GM21515 (cell line): ENCODE results near the gene COL27A1.

Experiments
- ATAC-seq: cut with Tn5 transposase; IDR thresholded peaks from one replicate; pipeline ENCODE4 v1.9.1; 2021; ENCODE audit not compliant: unreplicated experiment

Gene COL27A1

DNA sequence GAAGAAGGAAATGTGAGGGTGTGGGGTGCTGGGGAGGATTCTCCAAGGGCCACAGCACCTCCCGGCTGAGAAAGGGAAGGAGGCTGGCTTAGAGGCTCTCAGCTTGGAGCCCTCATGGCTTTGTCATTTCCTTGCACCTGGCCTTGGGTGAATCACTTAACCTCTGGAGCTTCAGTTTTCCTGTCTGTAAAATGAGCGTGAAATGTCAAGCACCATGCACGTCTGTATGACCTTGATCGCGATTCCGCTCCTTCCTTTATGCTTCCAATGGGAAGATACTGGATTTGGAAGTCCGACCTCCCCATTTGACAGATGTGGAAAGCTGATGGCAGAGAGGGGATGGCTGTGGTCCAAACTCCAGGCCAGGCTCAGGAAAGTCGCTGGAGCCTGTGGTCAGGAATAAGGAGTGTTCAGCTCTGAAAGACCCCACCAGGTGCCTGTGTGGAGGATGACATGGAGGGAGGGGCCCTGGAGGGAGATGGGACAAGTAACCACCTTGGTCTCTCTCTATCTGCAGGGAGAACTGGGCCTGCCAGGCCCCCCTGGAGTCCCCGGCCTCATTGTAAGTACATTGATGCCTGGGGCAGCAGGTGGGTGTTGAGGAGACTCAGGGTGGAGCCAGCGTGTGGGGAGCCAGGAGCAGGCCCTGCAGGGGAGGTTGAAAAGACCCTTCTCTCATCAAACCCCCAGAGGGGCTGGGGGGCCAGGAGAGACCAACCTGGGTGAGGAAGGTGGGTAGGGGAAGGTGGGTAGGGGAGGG is 66.5 kb downstream of the COL27A1 start:
- ATAC-seq = no peak

DNA sequence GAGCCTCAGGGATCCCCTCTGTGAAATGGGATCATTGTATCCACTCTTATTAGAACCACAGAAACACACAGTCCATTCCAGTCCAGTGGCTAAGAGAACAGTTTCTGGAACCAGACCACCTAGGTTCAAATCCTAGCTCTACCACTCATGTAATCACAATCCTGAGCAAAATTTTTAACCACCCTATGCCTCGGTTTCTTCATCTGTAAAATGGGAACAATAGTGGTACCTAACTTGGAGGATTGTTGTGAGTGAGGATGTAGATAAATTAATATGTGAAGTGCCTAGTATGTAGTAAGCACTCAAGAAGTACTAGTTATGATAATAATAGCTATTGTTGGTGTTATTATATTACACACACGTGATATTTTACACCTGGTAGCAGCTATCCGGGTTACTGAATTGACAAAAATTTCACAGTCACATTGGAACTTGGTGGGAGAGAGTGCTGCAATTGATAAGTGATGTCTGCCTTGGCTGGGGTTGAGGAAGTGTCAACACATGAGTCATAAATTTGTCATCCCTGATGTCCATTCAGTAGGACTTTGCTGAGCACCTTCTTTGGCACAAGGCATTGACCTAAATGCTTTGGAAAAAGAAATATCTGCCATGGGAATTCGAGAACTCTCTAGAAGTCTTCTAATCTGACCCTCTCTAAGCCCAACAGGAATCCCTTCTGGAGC is 68.4 kb downstream of the COL27A1 start:
- ATAC-seq = no peak

DNA sequence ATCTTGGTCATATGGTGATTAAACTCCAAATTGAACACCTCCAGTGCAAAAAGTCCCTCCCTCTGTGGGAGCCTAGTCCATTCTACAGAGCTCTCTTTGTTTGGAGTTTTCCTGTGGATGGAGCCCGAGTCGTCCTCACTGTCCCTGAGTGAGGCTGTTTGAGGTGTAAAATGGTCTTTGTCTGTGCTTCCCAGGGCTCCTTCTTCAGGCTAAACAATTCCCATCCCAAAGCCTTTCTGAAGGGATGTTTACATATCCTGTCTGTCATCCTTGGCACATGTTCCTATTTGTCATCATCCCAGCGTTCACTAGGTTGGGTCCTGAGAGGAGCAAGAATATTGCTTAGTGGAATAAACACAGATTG is 68.9 kb downstream of the COL27A1 start:
- ATAC-seq = no peak

DNA sequence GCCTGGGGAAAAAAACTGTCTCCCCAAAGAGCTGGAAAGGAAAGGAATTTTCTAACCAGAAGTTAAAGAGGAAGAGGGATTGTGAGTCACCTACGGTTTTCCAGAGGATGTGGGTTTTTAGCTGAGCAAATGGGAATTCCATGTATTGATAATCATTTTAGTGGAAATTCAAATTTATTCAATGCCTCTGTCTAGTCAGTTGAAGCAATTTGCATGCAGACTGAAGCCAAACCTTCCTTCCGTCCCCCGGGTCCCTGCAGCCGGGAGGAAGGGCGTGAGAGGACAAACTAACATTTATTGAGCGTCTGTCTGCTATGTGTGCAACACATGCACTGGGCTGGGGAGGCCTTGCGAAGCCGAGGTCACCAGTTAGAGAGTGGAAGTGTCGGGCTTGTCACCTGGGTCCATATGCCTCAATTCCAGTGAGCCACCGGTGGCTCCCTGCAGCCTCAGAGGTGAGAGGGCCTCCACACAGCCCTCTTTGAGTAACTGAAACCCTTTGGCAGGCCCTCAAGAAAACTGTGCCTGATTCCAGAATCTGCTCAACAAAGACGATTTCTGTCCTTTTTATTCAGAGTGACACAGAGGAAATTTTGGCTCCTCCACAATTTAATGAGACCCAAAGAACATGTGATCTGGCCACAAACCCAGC is 70.3 kb downstream of the COL27A1 start:
- no peak for ATAC-seq

DNA sequence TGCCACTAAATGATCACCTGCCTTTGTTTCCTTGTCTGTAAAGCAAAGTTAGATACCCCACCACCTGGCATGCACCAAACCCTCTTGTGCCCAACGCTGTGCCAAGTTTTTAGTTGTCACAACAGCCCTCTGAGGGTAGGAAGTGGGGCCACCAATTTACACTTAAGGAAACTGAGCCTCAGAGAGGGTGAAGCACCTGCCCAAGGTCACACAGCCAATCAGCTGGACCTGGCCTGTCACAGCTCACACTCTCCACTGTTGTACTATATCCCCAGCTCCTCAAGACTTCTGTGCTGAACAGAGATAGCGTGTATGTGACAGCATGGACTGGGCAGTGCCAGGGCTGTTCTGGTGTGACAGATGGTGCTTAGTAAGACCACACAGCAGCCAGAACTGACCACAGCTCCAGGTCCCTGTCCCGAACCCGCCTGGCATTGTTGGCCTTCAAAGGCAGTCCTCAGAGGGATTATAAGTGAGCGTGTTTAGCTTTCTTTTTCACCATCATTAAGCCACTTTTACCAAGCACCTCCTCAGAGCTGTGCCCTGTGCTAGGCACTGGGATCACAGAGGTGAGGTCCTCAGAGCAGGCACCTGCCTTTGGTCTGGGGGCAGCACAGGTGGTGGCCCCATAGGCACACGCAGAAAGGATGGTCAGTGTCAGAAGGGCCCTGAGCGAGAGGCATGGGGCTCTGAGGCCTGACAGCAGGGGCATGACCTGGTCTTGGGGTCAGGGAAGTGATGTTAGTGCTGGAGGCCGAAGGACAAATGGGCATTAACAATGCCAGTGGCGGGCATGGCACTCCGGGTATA is 71.1 kb downstream of the COL27A1 start:
- ATAC-seq = no peak

DNA sequence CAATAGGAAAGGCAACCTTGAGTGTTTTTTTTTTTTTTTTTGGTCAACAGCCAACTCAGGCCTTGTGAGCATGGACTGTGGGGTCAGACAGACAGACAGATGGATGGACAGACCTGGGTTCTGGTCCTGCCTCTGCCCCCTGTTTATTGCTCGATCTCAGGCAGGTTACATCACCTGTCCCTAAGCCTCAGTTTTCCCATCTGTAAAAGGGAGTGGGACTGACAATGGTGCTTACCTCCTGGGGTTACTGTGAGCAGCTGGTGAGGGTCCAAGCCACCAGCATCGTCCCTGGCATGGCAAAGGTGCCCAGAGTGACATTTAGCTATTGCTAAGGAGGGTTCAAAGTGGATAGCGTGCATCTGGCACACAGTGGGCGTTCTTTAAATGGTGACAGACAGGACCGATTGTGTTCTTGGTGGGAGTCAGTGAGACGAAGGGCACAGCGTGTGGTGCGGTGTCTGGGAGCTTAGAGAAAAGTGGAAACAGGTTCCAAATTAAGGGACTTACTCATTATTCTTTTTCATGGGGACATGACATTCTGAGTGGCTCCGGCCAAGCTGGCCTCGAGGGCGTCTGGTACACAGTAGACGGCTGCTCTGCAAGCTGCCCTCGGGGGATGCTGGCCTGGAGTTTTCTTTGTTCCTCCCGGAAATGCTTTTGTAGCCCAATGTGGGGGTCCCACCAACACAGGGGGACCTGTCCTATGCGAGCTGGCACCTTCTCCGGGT is 72.1 kb downstream of the COL27A1 start:
- ATAC-seq = no peak

DNA sequence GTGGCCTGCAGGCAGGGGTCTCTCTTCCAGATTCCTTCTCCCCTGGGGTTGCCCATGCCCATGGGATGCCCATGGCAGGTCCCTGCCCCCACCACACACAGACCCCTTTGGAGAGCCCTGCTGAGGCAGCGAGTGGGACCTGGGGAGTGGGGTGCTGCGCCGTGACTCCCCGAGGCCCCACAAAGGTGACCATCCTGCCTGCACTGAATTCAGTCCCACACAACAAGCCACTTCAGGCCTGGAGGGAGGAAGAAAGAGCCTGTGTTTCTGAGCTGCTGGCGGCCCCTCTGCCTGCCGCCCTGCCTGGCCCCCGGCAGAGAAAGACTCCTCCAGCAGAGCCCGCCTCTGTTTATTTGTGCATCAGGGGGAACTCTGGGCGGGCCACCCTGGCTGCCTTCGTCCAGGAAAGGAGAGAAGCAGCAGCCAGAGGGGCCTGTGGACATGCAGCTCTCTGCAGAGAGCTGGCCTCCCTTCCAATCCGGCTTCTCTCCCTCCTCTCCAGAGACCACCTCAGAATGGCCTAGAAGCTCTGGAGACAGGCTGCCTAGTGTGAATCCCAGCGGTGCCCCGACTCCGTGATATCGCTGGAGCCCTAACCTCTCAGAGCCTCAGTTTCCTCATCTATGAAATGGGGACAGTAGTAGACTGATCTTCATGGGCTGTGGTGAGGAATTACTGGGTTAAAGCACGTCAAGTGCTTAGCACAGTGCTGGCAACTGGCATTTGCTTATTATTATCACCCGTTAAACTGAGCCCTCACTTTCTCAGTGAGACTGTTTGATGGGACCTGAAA is 72.9 kb downstream of the COL27A1 start:
- ATAC-seq = no peak

DNA sequence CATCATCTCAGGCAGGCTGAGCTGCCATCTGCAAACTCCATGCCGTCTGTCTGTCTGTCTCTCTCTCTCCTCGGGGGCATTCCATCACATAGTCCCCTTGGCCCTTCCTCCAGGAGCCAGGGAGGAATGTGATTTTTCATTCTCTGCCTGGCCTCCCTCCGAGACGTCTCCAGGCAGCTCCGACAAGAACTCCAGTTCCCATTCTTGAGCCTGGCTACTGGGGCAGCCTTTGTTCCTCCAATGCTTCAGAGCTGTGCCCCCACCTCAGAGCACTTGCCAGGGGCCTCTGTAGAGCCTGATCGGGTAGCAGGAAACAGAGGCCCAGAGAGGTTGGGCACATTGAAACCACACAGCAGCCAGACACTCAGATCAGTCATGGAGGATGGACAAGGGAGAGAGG is 74.0 kb downstream of the COL27A1 start:
- ATAC-seq = no peak

DNA sequence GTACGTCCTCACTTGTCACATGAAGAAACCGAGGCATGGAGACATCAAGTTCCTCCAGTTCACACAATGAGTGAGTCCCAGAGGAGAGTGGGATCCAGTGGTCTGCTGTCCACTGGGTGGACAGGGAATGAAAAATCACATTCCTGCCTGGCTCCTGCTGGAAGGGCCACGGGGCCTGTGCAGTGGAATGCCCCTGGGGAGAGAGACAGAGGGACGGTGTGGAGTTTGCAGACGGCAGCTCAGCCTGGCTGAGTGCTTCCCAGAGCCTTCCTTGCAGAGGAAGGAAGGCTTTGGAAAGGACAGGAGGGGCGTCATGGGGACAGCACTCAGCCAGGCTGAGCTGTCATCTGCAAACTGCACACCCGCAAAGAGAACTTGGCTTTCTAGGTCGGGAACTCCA is 74.7 kb downstream of the COL27A1 start:
- ATAC-seq = no peak

DNA sequence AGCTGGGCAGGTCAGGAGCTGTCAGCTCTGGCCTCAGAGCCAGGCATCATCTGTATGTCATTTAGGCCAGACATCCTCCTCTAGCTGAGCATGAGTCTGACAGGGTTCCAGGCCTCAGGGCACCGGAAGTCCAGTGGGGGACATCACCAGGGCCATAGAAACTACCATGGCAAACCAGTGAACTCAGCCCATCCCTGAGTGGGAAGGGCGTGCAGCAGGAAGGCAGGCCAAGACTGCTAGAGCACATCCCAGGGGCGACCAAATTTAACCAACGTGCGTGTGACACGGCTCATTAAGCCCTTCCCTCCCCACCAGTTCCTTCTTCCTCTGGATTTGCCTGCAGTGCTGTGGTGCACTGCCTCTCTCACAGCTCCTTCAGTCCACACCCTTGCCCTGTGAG is 75.9 kb downstream of the COL27A1 start:
- no peak for ATAC-seq

DNA sequence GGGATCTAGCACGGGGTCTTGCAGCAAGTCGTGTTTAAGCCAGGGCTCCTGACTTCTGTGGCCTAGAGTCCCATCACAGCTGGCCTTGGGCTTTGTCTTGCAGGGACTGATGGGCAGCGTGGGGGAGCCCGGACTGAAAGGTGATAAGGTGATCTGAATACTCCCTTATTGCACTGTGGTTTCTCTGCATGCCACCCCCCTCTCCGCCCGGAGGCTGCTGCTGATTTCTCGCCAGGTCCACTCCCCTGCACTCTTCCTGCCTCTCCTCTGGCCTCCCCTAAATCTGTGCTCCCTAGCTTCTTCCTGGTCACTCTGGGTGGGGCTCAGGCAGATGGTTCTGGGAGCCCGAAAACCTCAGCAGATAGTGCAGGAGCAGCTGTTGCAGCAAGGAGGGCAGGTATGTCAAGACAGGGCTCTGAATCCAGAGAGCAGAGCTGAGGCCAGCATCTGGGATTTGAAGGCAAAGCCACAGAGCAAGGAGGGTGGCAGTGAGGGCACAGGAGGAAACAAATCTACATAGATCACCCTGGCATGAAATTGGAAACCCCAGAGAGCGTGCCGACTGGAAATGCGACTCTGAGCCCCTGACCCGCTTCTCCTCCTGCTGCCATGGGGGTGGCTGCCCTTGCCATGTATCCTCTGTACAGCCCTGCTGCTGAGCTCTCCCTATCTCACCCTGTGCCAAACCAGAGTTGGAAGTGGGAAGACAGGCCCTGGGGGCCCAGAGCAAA is 76.5 kb downstream of the COL27A1 start:
- ATAC-seq = no peak

DNA sequence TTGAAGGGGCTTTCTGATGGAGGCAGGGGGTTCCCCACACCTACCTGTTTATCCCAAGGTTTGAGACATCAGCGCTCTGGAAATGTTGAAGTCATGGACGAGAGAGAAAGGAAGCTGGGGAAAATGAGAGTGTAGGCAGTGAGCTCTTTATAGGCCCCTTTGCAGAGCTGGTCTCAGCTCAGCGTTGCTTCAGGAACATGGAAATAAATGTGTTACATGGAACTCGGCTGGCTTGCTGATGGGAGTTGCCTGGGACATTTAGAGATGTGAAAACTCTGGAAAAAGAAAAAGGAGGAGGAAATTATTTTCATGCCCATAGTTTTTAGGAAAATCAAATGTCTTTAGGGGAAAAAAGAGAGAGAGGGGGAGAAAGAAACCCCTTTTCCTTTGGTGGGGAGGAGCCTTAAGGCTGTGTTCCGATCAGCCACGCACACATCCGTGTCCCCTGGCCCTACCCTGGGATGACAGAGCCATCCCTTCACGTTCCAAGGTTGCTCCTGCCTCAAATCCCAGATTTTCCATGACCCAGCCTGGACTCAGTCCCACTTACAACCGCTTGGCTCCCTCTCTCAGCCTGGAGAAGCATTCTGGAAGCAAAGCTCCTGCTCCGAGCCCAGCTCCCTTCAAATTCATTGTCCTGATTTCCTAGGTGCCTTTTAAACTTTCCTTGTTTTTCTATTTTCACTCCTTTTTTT is 78.3 kb downstream of the COL27A1 start:
- no peak for ATAC-seq

DNA sequence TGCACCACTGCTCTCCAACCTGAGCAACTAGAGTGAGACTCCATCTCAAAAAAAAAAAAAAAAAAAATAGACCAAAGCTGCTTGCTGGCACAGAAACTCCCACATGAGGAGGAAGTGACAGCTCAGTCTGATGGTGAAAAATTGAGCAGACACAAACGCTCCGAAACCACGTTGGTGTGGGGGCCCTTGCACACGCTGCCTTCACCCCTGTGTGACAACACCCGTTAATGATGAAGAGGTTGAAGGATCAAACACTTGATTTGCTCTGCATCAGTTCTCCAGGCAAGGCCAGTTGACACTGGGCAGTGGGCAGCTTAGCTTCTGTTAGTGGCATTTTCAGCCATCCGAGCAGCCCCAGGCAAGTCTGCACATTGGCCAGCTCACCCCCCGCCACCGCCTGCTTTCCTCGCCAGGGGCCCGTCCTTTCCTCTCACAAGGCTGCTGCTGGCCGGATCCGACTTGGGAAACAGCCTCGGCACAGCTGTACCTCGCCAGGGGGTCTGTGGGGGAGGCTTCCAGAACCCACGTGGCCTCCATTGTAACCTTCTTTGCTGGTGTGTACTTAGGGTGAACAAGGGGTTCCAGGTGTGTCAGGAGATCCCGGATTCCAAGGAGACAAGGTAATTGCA is 79.8 kb downstream of the COL27A1 start:
- ATAC-seq = no peak

DNA sequence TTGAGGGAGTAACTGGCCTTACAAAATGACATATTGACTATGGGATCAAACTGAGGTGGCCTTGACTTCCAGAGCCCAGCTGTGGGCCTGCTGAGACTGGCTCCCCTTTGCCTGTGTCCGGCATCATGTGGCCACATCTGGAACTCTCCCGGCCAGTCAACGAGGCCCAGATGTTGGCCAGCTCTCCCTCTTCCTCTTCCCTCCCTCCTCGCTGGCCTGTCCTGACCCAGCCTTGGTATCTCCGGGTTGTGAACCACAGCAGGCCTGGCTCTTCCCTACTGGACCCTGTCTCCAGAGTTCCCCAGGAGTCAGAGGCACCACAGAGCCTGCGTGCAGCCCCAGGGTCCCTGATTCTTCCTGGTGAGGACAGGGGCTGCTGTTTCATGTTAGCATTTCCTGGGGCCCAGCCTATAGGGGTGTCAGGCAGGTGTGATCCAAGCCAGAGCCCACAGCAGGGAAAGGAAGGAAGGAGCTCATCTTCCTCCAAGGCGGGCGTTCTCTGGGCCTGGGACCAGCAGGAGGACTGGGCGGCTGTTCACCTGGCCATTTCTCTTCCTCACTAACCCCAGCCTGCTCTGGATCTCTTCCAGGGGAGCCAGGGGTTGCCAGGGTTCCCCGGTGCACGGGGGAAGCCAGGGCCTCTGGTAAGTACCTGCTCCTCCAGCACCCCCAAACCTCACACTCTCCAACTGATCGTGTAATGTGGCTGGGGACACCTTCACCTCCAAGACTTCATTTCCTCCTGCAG is 81.2 kb downstream of the COL27A1 start:
- no peak for ATAC-seq

DNA sequence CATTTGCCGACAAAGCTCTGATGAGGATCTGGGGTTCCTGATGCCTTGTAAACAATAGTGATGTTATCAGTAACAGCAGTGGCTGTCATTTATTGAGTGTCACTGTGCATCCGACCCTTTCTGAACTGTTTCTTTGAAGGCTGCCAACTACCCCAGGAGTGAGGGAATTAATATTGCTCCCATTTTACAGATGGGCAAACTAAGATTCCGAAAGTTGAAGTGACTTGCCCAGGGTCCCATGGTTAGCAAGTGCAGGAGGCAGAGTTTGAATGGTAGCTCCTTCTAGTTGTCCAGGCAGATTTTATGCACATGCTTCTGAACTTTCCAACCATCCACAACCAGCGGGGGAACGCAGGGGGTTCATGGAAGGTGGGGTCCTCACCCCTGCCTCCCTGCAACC is 81.9 kb downstream of the COL27A1 start:
- no peak for ATAC-seq

DNA sequence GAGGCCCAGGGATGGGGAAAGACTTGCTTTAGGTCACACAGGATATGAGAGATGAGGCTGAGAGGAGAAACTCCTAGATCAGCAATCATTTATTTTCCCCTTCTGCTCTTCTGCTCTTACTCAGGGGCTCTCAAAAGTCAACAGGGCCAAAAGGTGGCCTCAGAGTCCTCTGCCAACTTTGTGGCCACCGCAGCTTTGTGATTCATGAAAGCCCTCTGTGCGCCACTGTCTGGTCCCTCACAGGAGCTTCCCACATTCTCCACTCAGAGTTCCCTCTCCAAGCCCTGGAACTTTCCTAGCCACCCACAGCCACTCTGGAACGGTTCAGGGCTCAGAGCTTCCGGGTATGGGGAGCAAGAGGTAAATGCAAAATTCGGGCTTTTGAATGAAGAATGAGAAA is 82.4 kb downstream of the COL27A1 start:
- ATAC-seq = no peak

DNA sequence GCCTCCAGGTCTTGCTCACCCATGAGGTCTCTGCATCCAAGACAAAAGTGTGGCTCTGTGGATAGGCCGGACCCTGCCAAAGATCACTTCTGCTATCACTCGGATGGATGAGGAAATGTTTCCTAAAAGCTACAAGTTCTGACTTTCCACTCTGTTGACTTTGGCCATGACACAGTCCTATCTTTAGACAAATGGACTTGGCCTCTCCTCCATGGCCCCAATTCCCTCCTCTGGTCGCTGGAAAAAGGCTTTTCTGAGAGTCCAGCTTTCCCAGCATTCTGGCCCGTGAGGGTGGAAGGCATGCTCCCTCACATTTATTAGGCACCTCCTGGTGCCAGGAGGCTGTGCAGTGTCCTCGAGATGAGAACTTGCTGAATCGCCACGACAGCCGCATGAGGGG is 83.1 kb downstream of the COL27A1 start:
- no peak for ATAC-seq
